Activated CD4-positive, alpha-beta T cell treated with anti-CD3 and anti-CD28 coated beads for 36 hours (primary cell): ENCODE data around the gene ATE1. TPM values are rescaled to one million over a fixed set of nuclear protein-coding genes. Genes with fewer than 3 reads are reported as not detected.
"Not testable (repeated sequence)": the region's sequence is repeated elsewhere in the genome, so short reads cannot be mapped to it uniquely, and the experiment has no call there.

Experiments
- ATAC-seq: fragments of 200-7000 bp; cut with Tn5 transposase; one replicate; pipeline ENCODE4 v1.10.0; 2021; ENCODE audit warnings: mild to moderate bottlenecking, moderate library complexity
- CTCF ChIA-PET: fragments of 350-600 bp; sonication (Branson Sonifier 250); formaldehyde crosslinking; loops from one replicate; lab custom pipeline; 2021; ENCODE audit warnings: antibody characterized with exemption; lab: Charles Lee
- POLR2A ChIA-PET: fragments of 350-600 bp; sonication (Branson Sonifier 250); formaldehyde crosslinking; loops from one replicate; lab custom pipeline; 2021; ENCODE audit warnings: antibody characterized with exemption, inconsistent platforms; lab: Charles Lee
- DNase-seq: peaks from one replicate; pipeline ENCODE4 v3.0.0-alpha.2; 2020
- H3K27ac Mint-ChIP-seq: one replicate; pipeline ENCODE4 v1.8.0; 2021; ENCODE audit warnings: mixed read lengths
- H3K27me3 Mint-ChIP-seq: one replicate; pipeline ENCODE4 v1.8.0; 2021; ENCODE audit warnings: mixed read lengths
- H3K36me3 Mint-ChIP-seq: one replicate; pipeline ENCODE4 v1.8.0; 2021; ENCODE audit warnings: low read depth, mixed read lengths
- H3K4me1 Mint-ChIP-seq: one replicate; pipeline ENCODE4 v1.8.0; 2021; ENCODE audit warnings: mixed read lengths
- H3K4me3 Mint-ChIP-seq: one replicate; pipeline ENCODE4 v1.8.0; 2021; ENCODE audit warnings: mild to moderate bottlenecking, moderate library complexity, mixed read lengths
- H3K9me3 Mint-ChIP-seq: one replicate; pipeline ENCODE4 v1.8.0; 2021; ENCODE audit warnings: low read depth, mixed read lengths
- intact Hi-C, 2 experiments: fragments of 100-400 bp; cut with DNase I in 1 of 2; cut with micrococcal nuclease in 1 of 2; formaldehyde crosslinking; loops; one replicate each; pipeline versions ENCODE4 v1.14.2 to v1.15.1; 2022 to 2024; cut with DNase I, micrococcal nuclease
- total RNA-seq, 2 experiments: library from RNA; stranded (reverse); gene quantifications; one replicate each; pipeline ENCODE4 v1.2.3, GENCODE V29; 2021

Gene ATE1
- total RNA-seq, 2 experiments from 2014 or later = 23.2 to 23.9 TPM

GRCh38 chr10:121764233-121764942 is 163.4 kb downstream of the ATE1 start:
- intact Hi-C loops = no loop called here
- Mint-ChIP-seq H3K9me3 (peaks cover 35% of the 10 kb centered on the region), H3K36me3 (peaks cover 61% of the 10 kb centered on the region), H3K27ac (no peak overlapping the region), H3K4me1 (no peaks in the 10 kb centered on the region), H3K27me3 (no peaks in the 10 kb centered on the region), H3K4me3 (no peak overlapping the region)
- CTCF ChIA-PET = interaction anchor here (0.6 kb wide), 1 partner anchor 34 kb away, joined by 3 read pairs; no protein-coding TSS in a partner anchor
- DNase-seq (no peak), ATAC-seq (no peak)
- POLR2A ChIA-PET = no interaction called here

GRCh38 chr10:121757241-121757640 is 170.6 kb downstream of the ATE1 start:
- H3K4me3 Mint-ChIP-seq, CTCF ChIA-PET, DNase-seq, POLR2A ChIA-PET, ATAC-seq, H3K27ac Mint-ChIP-seq, H3K27me3 Mint-ChIP-seq, intact Hi-C loops: not testable (repeated sequence)
- Mint-ChIP-seq H3K9me3 (peaks cover 37% of the 10 kb centered on the region), H3K4me1 (peaks cover 23% of the 10 kb centered on the region), H3K36me3 (peaks cover 62% of the 10 kb centered on the region)

- intact Hi-C loops, DNase-seq, CTCF ChIA-PET, POLR2A ChIA-PET, H3K27ac Mint-ChIP-seq, H3K4me3 Mint-ChIP-seq, H3K27me3 Mint-ChIP-seq, ATAC-seq: not testable (repeated sequence)
- Mint-ChIP-seq H3K4me1 (peaks cover 23% of the 10 kb centered on the region), H3K9me3 (peaks cover 25% of the 10 kb centered on the region), H3K36me3 (peaks cover 46% of the 10 kb centered on the region)
Measured at GRCh38 chr10:121755496-121755895, 172.3 kb downstream of the ATE1 start.

GRCh38 chr10:121754666-121755065 is 173.2 kb downstream of the ATE1 start:
- no peak overlapping the region for H3K4me3 Mint-ChIP-seq
- POLR2A ChIA-PET = no interaction called here

GRCh38 chr10:121753726-121754476 is 173.9 kb downstream of the ATE1 start:
- H3K4me1 Mint-ChIP-seq = peaks cover 23% of the 10 kb centered on the region
- no peaks in the 10 kb centered on the region for H3K27me3 Mint-ChIP-seq
- intact Hi-C loops = loop anchor here in 1 of 2 experiments (1.0 to 5.0 kb wide), 4 partner anchors 13 to 173 kb away; partner anchors contain the start of gene ATE1
- ATAC-seq (peak; percentile 97), DNase-seq (no peak)
- POLR2A ChIA-PET = no interaction called here
- H3K9me3 Mint-ChIP-seq = peaks cover 17% of the 10 kb centered on the region
- peak overlapping the region; percentile 39 for H3K4me3 Mint-ChIP-seq
- peak overlapping the region; percentile 73 for H3K27ac Mint-ChIP-seq
- H3K36me3 Mint-ChIP-seq = peaks cover 34% of the 10 kb centered on the region
- CTCF ChIA-PET = no interaction called here

More at GRCh38 chr10:121754666-121755065, 173.2 kb downstream of the ATE1 start:
- intact Hi-C loops = loop anchor here in 1 of 2 experiments (1.0 to 5.0 kb wide), 4 partner anchors 13 to 173 kb away; partner anchors contain the start of gene ATE1
- Mint-ChIP-seq H3K27ac (peak overlapping the region; percentile 73), H3K9me3 (peaks cover 19% of the 10 kb centered on the region), H3K4me1 (peaks cover 23% of the 10 kb centered on the region), H3K36me3 (peaks cover 39% of the 10 kb centered on the region), H3K27me3 (no peaks in the 10 kb centered on the region)
- DNase-seq (no peak), ATAC-seq (peak; percentile 45)
- CTCF ChIA-PET = no interaction called here

GRCh38 chr10:121751191-121751760 is 176.6 kb downstream of the ATE1 start:
- ChIA-PET POLR2A (no interaction called here), CTCF (interaction anchor here (0.9 to 1.1 kb wide), 2 partner anchors 11 to 73 kb away, joined by 3 to 4 read pairs; no protein-coding TSS in a partner anchor)
- intact Hi-C loops = loop anchor here in 1 of 2 experiments (5.0 kb wide), 2 partner anchors 76 to 176 kb away; partner anchors contain the start of gene ATE1

GRCh38 chr10:121747163-121747775 is 180.6 kb downstream of the ATE1 start:
- POLR2A ChIA-PET = no interaction called here
- H3K4me3 Mint-ChIP-seq = no peak overlapping the region
- H3K27ac Mint-ChIP-seq = no peak overlapping the region
- H3K9me3 Mint-ChIP-seq = no peaks in the 10 kb centered on the region
- DNase-seq (no peak), ATAC-seq (no peak)
- CTCF ChIA-PET = interaction anchor here (0.6 to 1.0 kb wide), 3 partner anchors 154 to 545 kb away, joined by 3 to 4 read pairs (median 4); no protein-coding TSS in a partner anchor
- no peaks in the 10 kb centered on the region for H3K27me3 Mint-ChIP-seq
- intact Hi-C loops = no loop called here
- peaks cover 16% of the 10 kb centered on the region for H3K36me3 Mint-ChIP-seq
- H3K4me1 Mint-ChIP-seq = no peaks in the 10 kb centered on the region

More at GRCh38 chr10:121751191-121751760, 176.6 kb downstream of the ATE1 start:
- peaks cover 7% of the 10 kb centered on the region for H3K9me3 Mint-ChIP-seq
- ATAC-seq = no peak
- no peak for DNase-seq
- H3K4me1 Mint-ChIP-seq = peaks cover 23% of the 10 kb centered on the region
- no peaks in the 10 kb centered on the region for H3K27me3 Mint-ChIP-seq
- H3K4me3 Mint-ChIP-seq = no peak overlapping the region
- H3K36me3 Mint-ChIP-seq = peaks cover 17% of the 10 kb centered on the region
- H3K27ac Mint-ChIP-seq = no peak overlapping the region

- Mint-ChIP-seq H3K27ac (no peak overlapping the region), H3K4me1 (peaks cover 16% of the 10 kb centered on the region), H3K9me3 (no peaks in the 10 kb centered on the region), H3K4me3 (no peak overlapping the region), H3K27me3 (peaks cover 11% of the 10 kb centered on the region), H3K36me3 (peaks cover 23% of the 10 kb centered on the region)
- intact Hi-C loops = loop anchor here in 1 of 2 experiments (1.0 kb wide), 1 partner anchor 13 kb away; no protein-coding TSS in a partner anchor
- ChIA-PET CTCF (interaction anchor here (0.6 to 1.6 kb wide), 4 partner anchors 9 to 794 kb away, joined by 3 to 4 read pairs (median 3); no protein-coding TSS in a partner anchor), POLR2A (no interaction called here)
- DNase-seq (no peak), ATAC-seq (no peak)
Measured at GRCh38 chr10:121741248-121741792, 186.5 kb downstream of the ATE1 start.

- Mint-ChIP-seq H3K4me3 (no peak overlapping the region), H3K4me1 (peaks cover 16% of the 10 kb centered on the region), H3K27me3 (peaks cover 19% of the 10 kb centered on the region), H3K9me3 (no peaks in the 10 kb centered on the region), H3K36me3 (peaks cover 23% of the 10 kb centered on the region), H3K27ac (no peak overlapping the region)
- ATAC-seq (no peak), DNase-seq (no peak)
- intact Hi-C loops = no loop called here
- ChIA-PET POLR2A (no interaction called here), CTCF (interaction anchor here (1.3 kb wide), 1 partner anchor 11 kb away, joined by 4 read pairs; no protein-coding TSS in a partner anchor)
Measured at GRCh38 chr10:121740069-121740468, 187.8 kb downstream of the ATE1 start.

- Mint-ChIP-seq H3K27ac (no peak overlapping the region), H3K36me3 (peaks cover 20% of the 10 kb centered on the region), H3K9me3 (no peaks in the 10 kb centered on the region), H3K4me1 (peaks cover 16% of the 10 kb centered on the region), H3K27me3 (peaks cover 25% of the 10 kb centered on the region), H3K4me3 (no peak overlapping the region)
- ChIA-PET POLR2A (no interaction called here), CTCF (no interaction called here)
- ATAC-seq = no peak
- no peak for DNase-seq
- intact Hi-C loops = loop anchor here (5.0 to 10.0 kb wide), 2 partner anchors 146 to 148 kb away; no protein-coding TSS in a partner anchor
Measured at GRCh38 chr10:121739114-121739513, 188.7 kb downstream of the ATE1 start.
